ENCODE data around the gene IRAG1.
"Not testable (repeated sequence)": the region's sequence is repeated elsewhere in the genome, so short reads cannot be mapped to it uniquely, and the experiment has no call there.

IRAG1 gene

DNA sequence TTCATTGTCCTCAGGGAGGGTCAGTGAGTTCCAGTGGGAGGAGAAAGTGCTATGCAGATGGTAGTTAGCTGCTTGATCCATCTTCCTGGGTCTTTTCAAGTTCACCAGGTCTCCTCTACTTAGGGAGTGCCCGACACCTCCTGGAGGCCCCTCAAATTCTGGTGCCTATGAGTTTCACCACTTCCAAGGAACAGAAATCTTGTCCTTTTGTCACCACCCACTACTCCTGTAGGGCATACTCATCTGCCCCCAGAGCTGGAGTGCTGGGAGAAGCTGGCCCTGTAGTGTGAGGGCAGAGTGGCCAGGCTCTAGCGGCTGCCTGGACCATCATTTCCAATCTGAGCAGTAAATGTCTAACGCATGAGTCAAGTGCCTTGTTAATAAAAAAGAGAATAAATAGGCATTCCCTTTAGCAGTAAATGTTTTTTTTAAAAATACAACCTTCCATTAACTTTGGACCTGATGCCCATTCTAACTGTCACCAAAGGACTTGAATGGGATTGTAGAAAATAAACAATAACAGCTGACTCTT is 12.5 kb downstream of the IRAG1 start:
- H3K4me1 ChIP-seq (ENCODE audit: control insufficient read depth, insufficient read depth, low read length, poor library complexity, severe bottlenecking): no peaks in the 10 kb centered on the region
- no peaks in the 10 kb centered on the region for H3K36me3 ChIP-seq (ENCODE audit: control insufficient read depth, insufficient read depth, low read length)
- H3K9me3 ChIP-seq (ENCODE audit: control insufficient read depth, low read length): no peaks in the 10 kb centered on the region
- H3K4me3 ChIP-seq (ENCODE audit: extremely low read depth, insufficient read depth, low read length, poor library complexity, severe bottlenecking): no peak overlapping the region
- no peak overlapping the region for H3K27ac ChIP-seq (ENCODE audit: low read depth, low read length, severe bottlenecking)
- 60 to 92% methylated on average over 1 of the region's 3 CpGs for WGBS, 2 experiments (ENCODE audit: insufficient coverage in 2 of 2)

DNA sequence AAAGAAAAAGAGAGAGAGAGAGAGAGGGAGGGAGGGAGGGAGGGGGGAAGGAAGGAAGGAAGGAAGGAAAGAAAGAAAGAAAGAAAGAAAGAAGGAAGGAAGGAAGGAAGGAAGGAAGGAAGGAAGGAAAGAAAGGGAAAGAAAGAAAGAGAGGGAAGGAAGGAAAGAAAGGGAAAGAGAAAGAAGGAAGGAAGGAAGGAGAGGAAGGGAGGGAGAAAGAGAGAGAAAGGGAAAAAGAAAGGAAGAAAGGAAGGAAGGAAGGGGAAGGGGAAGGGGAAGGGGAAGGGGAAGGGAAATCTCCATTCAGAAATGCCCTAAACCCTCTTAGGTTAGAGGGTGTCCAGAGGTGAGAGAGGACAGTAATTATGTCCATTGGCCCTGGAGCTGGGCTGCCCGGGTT is 13.3 kb downstream of the IRAG1 start:
- not testable (repeated sequence) for H3K4me3 ChIP-seq (ENCODE audit: extremely low read depth, insufficient read depth, low read length, poor library complexity, severe bottlenecking); H3K9me3 ChIP-seq (ENCODE audit: control insufficient read depth, low read length); H3K4me1 ChIP-seq (ENCODE audit: control insufficient read depth, insufficient read depth, low read length, poor library complexity, severe bottlenecking); H3K27ac ChIP-seq (ENCODE audit: low read depth, low read length, severe bottlenecking); H3K36me3 ChIP-seq (ENCODE audit: control insufficient read depth, insufficient read depth, low read length)
- no CpG with 5 or more reads among the region's 1 CpG for WGBS, 2 experiments (ENCODE audit: insufficient coverage in 2 of 2)

GRCh38 chr11:10679644-10680043 is 13.9 kb downstream of the IRAG1 start:
- Histone ChIP-seq H3K4me3 (ENCODE audit: extremely low read depth, insufficient read depth, low read length, poor library complexity, severe bottlenecking) (no peak overlapping the region), H3K4me1 (ENCODE audit: control insufficient read depth, insufficient read depth, low read length, poor library complexity, severe bottlenecking) (peaks cover 8% of the 10 kb centered on the region), H3K27ac (ENCODE audit: low read depth, low read length, severe bottlenecking) (no peak overlapping the region), H3K36me3 (ENCODE audit: control insufficient read depth, insufficient read depth, low read length) (no peaks in the 10 kb centered on the region), H3K9me3 (ENCODE audit: control insufficient read depth, low read length) (no peaks in the 10 kb centered on the region)
- 40 to 78% methylated on average over 1 to 3 of the region's 4 CpGs for WGBS, 2 experiments (ENCODE audit: insufficient coverage in 2 of 2)

- H3K36me3 ChIP-seq (ENCODE audit: control insufficient read depth, insufficient read depth, low read length): no peaks in the 10 kb centered on the region
- H3K27ac ChIP-seq (ENCODE audit: low read depth, low read length, severe bottlenecking): no peak overlapping the region
- no peaks in the 10 kb centered on the region for H3K9me3 ChIP-seq (ENCODE audit: control insufficient read depth, low read length)
- 78 to 89% methylated on average over 3 of the region's 5 CpGs for WGBS, 2 experiments (ENCODE audit: insufficient coverage in 2 of 2)
- peaks cover 18% of the 10 kb centered on the region for H3K4me1 ChIP-seq (ENCODE audit: control insufficient read depth, insufficient read depth, low read length, poor library complexity, severe bottlenecking)
- H3K4me3 ChIP-seq (ENCODE audit: extremely low read depth, insufficient read depth, low read length, poor library complexity, severe bottlenecking): no peak overlapping the region
These were observed 15.5 kb downstream of the IRAG1 start for GRCh38 chr11:10678101-10678500.

DNA sequence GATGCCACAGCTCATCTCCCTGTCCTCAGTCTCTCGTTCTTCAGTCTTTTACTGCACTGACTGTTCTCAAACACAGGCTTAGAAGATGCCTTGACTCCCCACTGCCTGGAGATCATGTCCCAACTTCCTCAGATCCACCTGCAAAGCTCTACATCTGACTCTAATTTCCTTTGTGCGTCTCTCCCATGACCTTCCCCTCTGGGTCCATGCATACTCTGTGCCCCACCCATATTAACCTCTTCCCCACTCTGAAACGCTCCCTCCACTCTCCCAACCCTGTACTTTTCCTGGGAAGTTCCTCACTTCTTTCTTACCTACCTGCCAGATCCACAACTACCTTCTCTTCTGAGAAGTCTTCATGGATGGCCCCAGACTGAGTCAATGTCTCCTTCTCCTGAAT is 16.6 kb downstream of the IRAG1 start:
- H3K4me1 ChIP-seq (ENCODE audit: control insufficient read depth, insufficient read depth, low read length, poor library complexity, severe bottlenecking): peaks cover 18% of the 10 kb centered on the region
- no peaks in the 10 kb centered on the region for H3K9me3 ChIP-seq (ENCODE audit: control insufficient read depth, low read length)
- H3K27ac ChIP-seq (ENCODE audit: low read depth, low read length, severe bottlenecking): no peak overlapping the region
- 93% methylated on average over 3 of the region's 3 CpGs for WGBS, 2 experiments (ENCODE audit: insufficient coverage in 2 of 2)
- no peak overlapping the region for H3K4me3 ChIP-seq (ENCODE audit: extremely low read depth, insufficient read depth, low read length, poor library complexity, severe bottlenecking)
- no peaks in the 10 kb centered on the region for H3K36me3 ChIP-seq (ENCODE audit: control insufficient read depth, insufficient read depth, low read length)

DNA sequence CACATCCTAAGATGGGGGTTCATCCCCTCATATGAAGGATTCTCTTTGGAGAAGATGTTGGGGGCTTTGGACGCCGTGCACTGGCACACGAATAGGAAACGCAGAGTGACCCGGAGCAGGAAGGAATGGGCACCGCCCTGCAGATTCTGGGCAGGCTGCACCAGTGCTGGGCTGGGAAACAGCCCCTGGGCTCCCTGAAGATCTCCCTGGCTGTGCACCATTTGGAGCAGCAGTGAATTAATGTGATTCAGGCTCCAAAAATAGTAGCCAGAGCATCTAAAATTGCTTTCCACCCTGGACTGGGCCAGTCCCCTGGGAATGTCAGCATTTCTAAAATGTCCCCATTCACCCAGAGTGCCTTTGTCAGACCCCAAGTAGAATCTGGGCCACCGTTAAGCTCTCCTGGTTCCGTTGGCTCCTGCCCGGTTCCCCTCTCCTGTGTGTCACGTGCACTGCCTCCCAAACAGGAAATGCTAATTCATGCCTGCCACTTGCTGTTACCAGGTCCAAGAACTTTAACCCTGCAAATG is 18.6 kb downstream of the IRAG1 start:
- peak overlapping the region; percentile 73 for H3K27ac ChIP-seq (ENCODE audit: low read depth, low read length, severe bottlenecking)
- H3K4me1 ChIP-seq (ENCODE audit: control insufficient read depth, insufficient read depth, low read length, poor library complexity, severe bottlenecking): peaks cover 23% of the 10 kb centered on the region
- H3K9me3 ChIP-seq (ENCODE audit: control insufficient read depth, low read length): no peaks in the 10 kb centered on the region
- H3K36me3 ChIP-seq (ENCODE audit: control insufficient read depth, insufficient read depth, low read length): no peaks in the 10 kb centered on the region
- H3K4me3 ChIP-seq (ENCODE audit: extremely low read depth, insufficient read depth, low read length, poor library complexity, severe bottlenecking): no peak overlapping the region
- WGBS, 2 experiments (ENCODE audit: insufficient coverage in 2 of 2): 67 to 75% methylated on average over 9 to 10 of the region's 10 CpGs

DNA sequence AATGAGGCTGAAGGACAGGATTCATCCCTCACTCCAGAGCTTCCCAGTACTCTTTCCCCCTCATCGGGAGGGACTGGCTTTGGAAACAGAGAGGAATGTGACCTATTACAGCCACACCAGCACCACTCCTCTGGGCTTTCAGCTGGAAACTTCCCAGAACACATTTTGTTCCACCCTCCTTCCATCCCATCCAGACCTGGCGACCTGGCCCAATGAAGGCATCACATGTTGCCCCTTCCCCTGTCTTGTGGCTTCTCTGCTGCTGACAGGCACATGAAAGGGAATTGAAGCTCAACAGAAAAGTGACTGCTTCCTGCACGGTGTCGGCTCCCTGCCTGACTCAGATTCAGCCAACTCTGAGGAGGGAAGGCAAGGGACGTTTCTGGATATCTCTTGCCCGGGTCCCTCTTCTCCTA is 19.1 kb downstream of the IRAG1 start:
- H3K27ac ChIP-seq (ENCODE audit: low read depth, low read length, severe bottlenecking): peak overlapping the region; percentile 73
- no peaks in the 10 kb centered on the region for H3K36me3 ChIP-seq (ENCODE audit: control insufficient read depth, insufficient read depth, low read length)
- H3K4me3 ChIP-seq (ENCODE audit: extremely low read depth, insufficient read depth, low read length, poor library complexity, severe bottlenecking): no peak overlapping the region
- 57 to 61% methylated on average over 2 to 5 of the region's 6 CpGs for WGBS, 2 experiments (ENCODE audit: insufficient coverage in 2 of 2)
- H3K4me1 ChIP-seq (ENCODE audit: control insufficient read depth, insufficient read depth, low read length, poor library complexity, severe bottlenecking): peaks cover 28% of the 10 kb centered on the region
- no peaks in the 10 kb centered on the region for H3K9me3 ChIP-seq (ENCODE audit: control insufficient read depth, low read length)

- H3K9me3 ChIP-seq (ENCODE audit: control insufficient read depth, low read length): no peaks in the 10 kb centered on the region
- peaks cover 36% of the 10 kb centered on the region for H3K4me1 ChIP-seq (ENCODE audit: control insufficient read depth, insufficient read depth, low read length, poor library complexity, severe bottlenecking)
- no peak overlapping the region for H3K4me3 ChIP-seq (ENCODE audit: extremely low read depth, insufficient read depth, low read length, poor library complexity, severe bottlenecking)
- no peaks in the 10 kb centered on the region for H3K36me3 ChIP-seq (ENCODE audit: control insufficient read depth, insufficient read depth, low read length)
- H3K27ac ChIP-seq (ENCODE audit: low read depth, low read length, severe bottlenecking): no peak overlapping the region
- WGBS, 2 experiments (ENCODE audit: insufficient coverage in 2 of 2): 91 to 100% methylated on average over 1 to 2 of the region's 6 CpGs
These were observed 20.0 kb downstream of the IRAG1 start for GRCh38 chr11:10673501-10674062.

GRCh38 chr11:10670099-10670498 is 23.5 kb downstream of the IRAG1 start:
- Histone ChIP-seq H3K4me1 (ENCODE audit: control insufficient read depth, insufficient read depth, low read length, poor library complexity, severe bottlenecking) (peaks cover 51% of the 10 kb centered on the region), H3K4me3 (ENCODE audit: extremely low read depth, insufficient read depth, low read length, poor library complexity, severe bottlenecking) (no peak overlapping the region), H3K27ac (ENCODE audit: low read depth, low read length, severe bottlenecking) (peak overlapping the region; percentile 36), H3K9me3 (ENCODE audit: control insufficient read depth, low read length) (no peaks in the 10 kb centered on the region), H3K36me3 (ENCODE audit: control insufficient read depth, insufficient read depth, low read length) (no peaks in the 10 kb centered on the region)
- 80% methylated on average over 1 of the region's 4 CpGs for WGBS, 2 experiments (ENCODE audit: insufficient coverage in 2 of 2)

DNA sequence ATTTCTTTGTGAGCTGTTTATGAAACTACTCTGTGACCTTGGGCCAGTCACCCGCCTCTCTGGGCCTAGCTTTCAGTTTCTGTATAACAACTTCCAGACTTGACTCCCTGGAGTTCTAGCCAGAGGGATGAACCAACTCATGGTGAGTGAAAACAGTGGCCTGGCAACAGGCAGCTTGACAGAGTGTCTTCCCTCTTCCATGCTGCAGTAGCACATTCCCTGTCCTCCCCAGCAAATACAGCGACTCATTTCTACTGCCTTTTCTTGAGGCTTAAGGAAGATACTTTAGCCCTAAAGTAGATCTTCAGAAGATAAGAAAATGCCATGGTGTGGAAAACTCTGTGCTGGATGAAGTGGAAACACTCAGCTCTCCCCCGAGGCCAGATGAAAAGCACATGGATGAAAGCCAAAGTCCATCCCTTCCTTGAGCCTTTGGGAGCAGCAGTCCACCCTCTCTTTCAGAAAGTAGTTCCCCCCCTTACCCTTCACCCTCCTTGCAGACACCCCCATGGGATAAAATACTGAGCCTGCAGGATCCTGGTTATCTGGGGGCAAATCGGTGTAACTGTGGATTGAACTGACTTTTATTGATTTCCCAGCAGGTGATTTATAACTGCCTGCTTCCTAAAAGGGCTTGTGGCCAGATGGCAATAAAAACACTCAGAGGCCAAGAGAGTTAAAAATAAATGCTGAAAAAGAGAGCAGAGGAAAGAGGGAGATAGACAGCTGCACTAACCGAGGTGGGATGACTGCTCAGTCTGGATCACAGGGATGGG is 24.1 kb downstream of the IRAG1 start:
- Histone ChIP-seq H3K27ac (ENCODE audit: low read depth, low read length, severe bottlenecking) (peak overlapping the region; percentile 36), H3K4me3 (ENCODE audit: extremely low read depth, insufficient read depth, low read length, poor library complexity, severe bottlenecking) (no peak overlapping the region), H3K9me3 (ENCODE audit: control insufficient read depth, low read length) (no peaks in the 10 kb centered on the region), H3K36me3 (ENCODE audit: control insufficient read depth, insufficient read depth, low read length) (no peaks in the 10 kb centered on the region), H3K4me1 (ENCODE audit: control insufficient read depth, insufficient read depth, low read length, poor library complexity, severe bottlenecking) (peaks cover 44% of the 10 kb centered on the region)
- WGBS, 2 experiments (ENCODE audit: insufficient coverage in 2 of 2): 84 to 88% methylated on average over 2 to 4 of the region's 5 CpGs

DNA sequence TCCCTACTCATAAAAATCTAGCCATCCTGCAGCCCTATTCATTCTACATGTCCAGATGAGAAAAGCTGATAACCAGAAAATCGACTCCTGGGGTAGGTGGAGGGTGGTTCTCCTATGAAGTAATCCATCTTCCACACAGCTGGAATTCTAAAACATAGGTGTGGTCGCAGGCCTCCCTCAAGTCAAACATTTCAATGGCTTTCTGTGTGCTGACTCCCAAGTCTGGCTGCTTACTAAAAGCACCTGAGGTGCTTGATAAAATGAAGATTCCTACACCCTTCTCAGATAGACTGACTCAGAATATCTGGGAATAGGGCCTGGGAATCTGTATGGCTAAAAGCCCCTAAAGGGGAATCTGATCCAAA is 26.1 kb downstream of the IRAG1 start:
- WGBS, 2 experiments (ENCODE audit: insufficient coverage in 2 of 2): 71 to 80% methylated on average over 1 of the region's 2 CpGs
- peaks cover 36% of the 10 kb centered on the region for H3K4me1 ChIP-seq (ENCODE audit: control insufficient read depth, insufficient read depth, low read length, poor library complexity, severe bottlenecking)

More for the DNA sequence above, 26.1 kb downstream of the IRAG1 start:
- Histone ChIP-seq H3K36me3 (ENCODE audit: control insufficient read depth, insufficient read depth, low read length) (no peaks in the 10 kb centered on the region), H3K27ac (ENCODE audit: low read depth, low read length, severe bottlenecking) (no peak overlapping the region), H3K4me3 (ENCODE audit: extremely low read depth, insufficient read depth, low read length, poor library complexity, severe bottlenecking) (no peak overlapping the region), H3K9me3 (ENCODE audit: control insufficient read depth, low read length) (no peaks in the 10 kb centered on the region)

All from mesodermal cell (in vitro differentiated cells).